Activated CD4-positive, CD25-positive, alpha-beta regulatory T cell treated with anti-CD3 and anti-CD28 coated beads, Interleukin-2, amount 50 U/mL, for 72 hours (primary cell): ENCODE measurements around the gene ASB16.

Experiments used
- DNase-seq: peaks from one replicate; pipeline ENCODE4 v3.0.0; 2021

ASB16 gene

GRCh38 chr17:44191369-44191768 lies 20.9 kb downstream of the ASB16 start:
- no peak for DNase-seq

GRCh38 chr17:44191941-44192496 lies 21.5 kb downstream of the ASB16 start:
- DNase-seq = no peak

GRCh38 chr17:44192750-44193149 lies 22.2 kb downstream of the ASB16 start:
- DNase-seq = no peak

GRCh38 chr17:44193326-44194084 lies 23.0 kb downstream of the ASB16 start:
- DNase-seq = no peak

- no peak for DNase-seq
Observed at GRCh38 chr17:44197107-44197506, 26.6 kb downstream of the ASB16 start.

- no peak for DNase-seq
Observed at GRCh38 chr17:44197980-44198720, 27.6 kb downstream of the ASB16 start.

- DNase-seq = peak; percentile 63
Observed at GRCh38 chr17:44198721-44199552, 28.4 kb downstream of the ASB16 start.

GRCh38 chr17:44199553-44200477 lies 29.3 kb downstream of the ASB16 start, which contains the start of gene ATXN7L3:
Gene ATXN7L3 (minus strand): TSS chr17:44199884. CDS start chr17:44198070, 1,814 bp downstream.
- DNase-seq = peak; percentile 99

- DNase-seq = no peak
Observed at GRCh38 chr17:44200478-44201155, 30.1 kb downstream of the ASB16 start.

GRCh38 chr17:44202756-44203155 lies 32.3 kb downstream of the ASB16 start:
- DNase-seq = no peak

GRCh38 chr17:44203731-44204440 lies 33.4 kb downstream of the ASB16 start:
- no peak for DNase-seq

GRCh38 chr17:44204441-44204882 lies 34.0 kb downstream of the ASB16 start:
- DNase-seq = no peak

GRCh38 chr17:44205962-44206824 lies 35.7 kb downstream of the ASB16 start:
- no peak for DNase-seq

- DNase-seq = no peak
Observed at GRCh38 chr17:44206825-44207155, 36.3 kb downstream of the ASB16 start.

- DNase-seq = no peak
Observed at GRCh38 chr17:44207319-44207718, 36.8 kb downstream of the ASB16 start.

GRCh38 chr17:44207743-44208142 lies 37.2 kb downstream of the ASB16 start:
- DNase-seq = no peak

GRCh38 chr17:44209786-44210341 lies 39.4 kb downstream of the ASB16 start:
- DNase-seq = no peak

- peak; percentile 94 for DNase-seq
Observed at GRCh38 chr17:44210342-44211192, 40.1 kb downstream of the ASB16 start.
